A549 (cell line): ENCODE data around the gene SORCS3.

Source experiments
- CTCF ChIP-seq: fragments of >200 bp; sonication (Bioruptor Twin); formaldehyde crosslinking; IDR thresholded peaks from 3 replicates; pipeline ENCODE4 v1.5.1; 2016
- ESRRA ChIP-seq: fragments of 150-350 bp; IDR thresholded peaks from 2 replicates; pipeline ENCODE4 v1.6.1; 2014; ENCODE audit warnings: mild to moderate bottlenecking, low read length, borderline replicate concordance
- POLR2A ChIP-seq: IDR thresholded peaks from 2 replicates; pipeline ENCODE4 v1.6.1; 2012; ENCODE audit warnings: mild to moderate bottlenecking, low read length
- RAD21 ChIP-seq, 2 experiments: fragments of >200 bp in 1 of 2; sonication (Bioruptor Twin) in 1 of 2; formaldehyde crosslinking in 1 of 2; IDR thresholded peaks in 1 of 2; conservative IDR thresholded peaks in 1 of 2; 2 replicates in 1 of 2; 3 replicates in 1 of 2; pipeline ENCODE4 v1.6.1; 2012 to 2018; ENCODE audit warnings: inconsistent platforms in 1 of 2
- REST ChIP-seq: fragments of 200-600 bp; sonication (generic); IDR thresholded peaks from 2 replicates; pipeline ENCODE4 v1.6.1; 2016; ENCODE audit warnings: antibody characterized with exemption, mild to moderate bottlenecking, moderate library complexity
- RNF2 ChIP-seq: fragments of 200-600 bp; sonication (generic); IDR thresholded peaks from 2 replicates; pipeline ENCODE4 v1.6.1; 2016; ENCODE audit warnings: low read depth, mild to moderate bottlenecking, antibody characterized with exemption, moderate library complexity, borderline replicate concordance

- TF ChIP-seq RAD21 (conservative IDR thresholded peaks at IDR 0.05 in 1 of 2, IDR thresholded peaks at IDR 0.05 in 1 of 2) = no peak
- no peak for TF ChIP-seq RNF2
- no peak for TF ChIP-seq CTCF
- TF ChIP-seq POLR2A = no peak
- no peak for TF ChIP-seq REST
- no peak for TF ChIP-seq ESRRA
These were observed 254.9 kb downstream of the SORCS3 start for GRCh38 chr10:104895981-104896380.
